C4-2B (cell line): ENCODE data around the gene MYO1D.

ENCODE experiments used
- ZFX ChIP-seq: fragments of 450-650 bp; IDR thresholded peaks from 2 replicates; pipeline ENCODE4 v1.6.1; 2017
- TF ChIP-seq, protein P1 (sequence below): fragments of 450-650 bp; conservative IDR thresholded peaks from 2 replicates; pipeline ENCODE4 v1.5.1; 2017; ENCODE audit warnings: mild to moderate bottlenecking

DNA sequence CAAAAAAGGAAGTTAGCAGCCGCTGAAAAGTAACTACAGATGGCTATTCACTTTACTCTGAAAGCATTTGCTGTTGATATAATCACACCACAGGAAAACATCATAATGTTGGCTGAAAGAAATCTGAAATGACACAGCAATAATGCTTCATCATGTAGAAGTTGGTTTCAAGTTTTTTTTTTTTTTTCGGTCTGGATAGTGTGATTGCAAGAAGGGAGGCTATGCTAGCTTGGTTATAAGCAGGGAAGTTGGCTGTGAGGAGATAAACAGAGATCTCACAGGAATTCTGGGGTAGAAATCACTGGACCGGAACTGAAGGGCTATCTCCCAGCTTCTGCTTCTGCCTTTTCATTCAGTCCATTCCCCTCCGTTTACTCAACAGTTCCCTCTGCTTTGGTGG is 57.9 kb downstream of the MYO1D start:
- TF ChIP-seq, protein P1, sequence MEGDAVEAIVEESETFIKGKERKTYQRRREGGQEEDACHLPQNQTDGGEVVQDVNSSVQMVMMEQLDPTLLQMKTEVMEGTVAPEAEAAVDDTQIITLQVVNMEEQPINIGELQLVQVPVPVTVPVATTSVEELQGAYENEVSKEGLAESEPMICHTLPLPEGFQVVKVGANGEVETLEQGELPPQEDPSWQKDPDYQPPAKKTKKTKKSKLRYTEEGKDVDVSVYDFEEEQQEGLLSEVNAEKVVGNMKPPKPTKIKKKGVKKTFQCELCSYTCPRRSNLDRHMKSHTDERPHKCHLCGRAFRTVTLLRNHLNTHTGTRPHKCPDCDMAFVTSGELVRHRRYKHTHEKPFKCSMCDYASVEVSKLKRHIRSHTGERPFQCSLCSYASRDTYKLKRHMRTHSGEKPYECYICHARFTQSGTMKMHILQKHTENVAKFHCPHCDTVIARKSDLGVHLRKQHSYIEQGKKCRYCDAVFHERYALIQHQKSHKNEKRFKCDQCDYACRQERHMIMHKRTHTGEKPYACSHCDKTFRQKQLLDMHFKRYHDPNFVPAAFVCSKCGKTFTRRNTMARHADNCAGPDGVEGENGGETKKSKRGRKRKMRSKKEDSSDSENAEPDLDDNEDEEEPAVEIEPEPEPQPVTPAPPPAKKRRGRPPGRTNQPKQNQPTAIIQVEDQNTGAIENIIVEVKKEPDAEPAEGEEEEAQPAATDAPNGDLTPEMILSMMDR: no peak
- TF ChIP-seq ZFX: no peak
